Thyroid gland (tissue), 4 donors: Measurements from ENCODE around the gene MRPS10.

ENCODE experiments used
- POLR2A ChIP-seq, 2 donors: fragments of 450-650 bp; IDR thresholded peaks; one replicate each; pipeline ENCODE4 v1.6.1; 2017; ENCODE audit warnings: antibody characterized with exemption in 2 of 2, mild to moderate bottlenecking in 2 of 2, moderate library complexity in 1 of 2
- TF ChIP-seq, protein P1 (sequence below), 6 experiments: fragments of 200-600 bp in 3 of 6; fragments of 450-650 bp in 3 of 6; sonication (generic) in 3 of 6; IDR thresholded peaks; one replicate each; pipeline ENCODE4 v1.5.1; 2016 to 2019; ENCODE audit warnings: antibody characterized with exemption in 6 of 6, mild to moderate bottlenecking in 2 of 6, inconsistent platforms in 1 of 6, moderate library complexity in 1 of 6

DNA sequence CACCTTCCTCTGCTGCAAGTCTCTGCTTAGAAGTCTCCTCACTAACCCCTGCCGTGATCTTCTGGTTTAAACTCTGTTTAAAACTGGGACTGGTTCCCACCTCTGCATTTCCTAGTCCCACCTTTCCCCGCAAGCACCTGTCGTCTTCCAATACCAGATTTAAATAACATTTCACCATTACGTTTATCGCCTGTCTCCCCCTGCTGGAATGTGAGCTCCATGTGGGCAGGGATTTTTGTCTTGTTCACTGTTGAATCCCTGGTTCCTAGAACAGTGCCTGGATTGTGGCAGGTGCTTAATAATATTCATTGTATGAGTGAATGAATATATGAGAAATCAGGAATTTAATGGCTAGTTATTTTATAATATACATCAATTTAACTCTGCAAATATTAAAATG, 41.8 kb downstream of the MRPS10 start:
- no peak for TF ChIP-seq POLR2A (IDR thresholded peaks at IDR 0.05)
- TF ChIP-seq, protein P1, sequence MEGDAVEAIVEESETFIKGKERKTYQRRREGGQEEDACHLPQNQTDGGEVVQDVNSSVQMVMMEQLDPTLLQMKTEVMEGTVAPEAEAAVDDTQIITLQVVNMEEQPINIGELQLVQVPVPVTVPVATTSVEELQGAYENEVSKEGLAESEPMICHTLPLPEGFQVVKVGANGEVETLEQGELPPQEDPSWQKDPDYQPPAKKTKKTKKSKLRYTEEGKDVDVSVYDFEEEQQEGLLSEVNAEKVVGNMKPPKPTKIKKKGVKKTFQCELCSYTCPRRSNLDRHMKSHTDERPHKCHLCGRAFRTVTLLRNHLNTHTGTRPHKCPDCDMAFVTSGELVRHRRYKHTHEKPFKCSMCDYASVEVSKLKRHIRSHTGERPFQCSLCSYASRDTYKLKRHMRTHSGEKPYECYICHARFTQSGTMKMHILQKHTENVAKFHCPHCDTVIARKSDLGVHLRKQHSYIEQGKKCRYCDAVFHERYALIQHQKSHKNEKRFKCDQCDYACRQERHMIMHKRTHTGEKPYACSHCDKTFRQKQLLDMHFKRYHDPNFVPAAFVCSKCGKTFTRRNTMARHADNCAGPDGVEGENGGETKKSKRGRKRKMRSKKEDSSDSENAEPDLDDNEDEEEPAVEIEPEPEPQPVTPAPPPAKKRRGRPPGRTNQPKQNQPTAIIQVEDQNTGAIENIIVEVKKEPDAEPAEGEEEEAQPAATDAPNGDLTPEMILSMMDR (IDR thresholded peaks at IDR 0.05): no peak
